PC-3 (cell line): Measurements from ENCODE around the gene IL7R.

ENCODE experiments used
- EZH2 ChIP-seq: fragments of 300-600 bp; sonication (generic); IDR thresholded peaks from one replicate; pipeline ENCODE4 v1.6.1; 2017; ENCODE audit warnings: antibody characterized with exemption, mild to moderate bottlenecking, low read length; ENCODE audit not compliant: unreplicated experiment
- EZH2phosphoT487 ChIP-seq: fragments of 300-600 bp; sonication (generic); IDR thresholded peaks from 2 replicates; pipeline ENCODE4 v1.6.1; 2018; ENCODE audit warnings: mild to moderate bottlenecking, antibody characterized with exemption, low read length, borderline replicate concordance
- TF ChIP-seq, protein P1 (sequence below): fragments of 300-600 bp; sonication (generic); conservative IDR thresholded peaks from 2 replicates; pipeline ENCODE4 v1.5.1; 2017; ENCODE audit warnings: antibody characterized with exemption, low read depth, mild to moderate bottlenecking, low read length

DNA sequence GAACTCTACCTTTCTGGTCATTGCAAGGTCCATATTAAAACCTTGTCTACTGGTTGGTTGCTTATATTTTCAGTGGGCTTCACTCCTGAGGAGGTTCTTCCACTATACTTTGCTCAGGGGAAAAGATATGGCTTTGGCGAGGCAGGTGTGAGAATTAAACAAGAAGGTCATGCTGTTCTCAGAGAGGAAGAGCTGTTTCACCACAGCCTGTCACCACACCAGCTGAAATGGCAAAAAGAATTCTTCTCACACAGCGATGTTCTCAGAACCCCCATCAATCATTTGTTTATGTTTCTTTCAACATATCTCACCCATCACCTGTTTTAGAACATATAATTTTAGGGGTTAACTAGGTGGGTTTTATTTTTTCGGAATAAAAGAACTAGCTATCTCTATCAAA, 43.1 kb downstream of the IL7R start:
- TF ChIP-seq, protein P1, sequence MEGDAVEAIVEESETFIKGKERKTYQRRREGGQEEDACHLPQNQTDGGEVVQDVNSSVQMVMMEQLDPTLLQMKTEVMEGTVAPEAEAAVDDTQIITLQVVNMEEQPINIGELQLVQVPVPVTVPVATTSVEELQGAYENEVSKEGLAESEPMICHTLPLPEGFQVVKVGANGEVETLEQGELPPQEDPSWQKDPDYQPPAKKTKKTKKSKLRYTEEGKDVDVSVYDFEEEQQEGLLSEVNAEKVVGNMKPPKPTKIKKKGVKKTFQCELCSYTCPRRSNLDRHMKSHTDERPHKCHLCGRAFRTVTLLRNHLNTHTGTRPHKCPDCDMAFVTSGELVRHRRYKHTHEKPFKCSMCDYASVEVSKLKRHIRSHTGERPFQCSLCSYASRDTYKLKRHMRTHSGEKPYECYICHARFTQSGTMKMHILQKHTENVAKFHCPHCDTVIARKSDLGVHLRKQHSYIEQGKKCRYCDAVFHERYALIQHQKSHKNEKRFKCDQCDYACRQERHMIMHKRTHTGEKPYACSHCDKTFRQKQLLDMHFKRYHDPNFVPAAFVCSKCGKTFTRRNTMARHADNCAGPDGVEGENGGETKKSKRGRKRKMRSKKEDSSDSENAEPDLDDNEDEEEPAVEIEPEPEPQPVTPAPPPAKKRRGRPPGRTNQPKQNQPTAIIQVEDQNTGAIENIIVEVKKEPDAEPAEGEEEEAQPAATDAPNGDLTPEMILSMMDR = no peak
- TF ChIP-seq EZH2 (no peak), EZH2phosphoT487 (no peak)
